ENCODE data around the gene MAML2. TPM values are rescaled to one million over a fixed set of nuclear protein-coding genes. Genes with fewer than 3 reads are reported as not detected.

MAML2 gene
- total and polyA plus RNA-seq, 2 of the 8 experiments (the other 6 are each of a cell fraction or from before 2014, with no cell fraction given), result 3.8 to 6.6 TPM

DNA sequence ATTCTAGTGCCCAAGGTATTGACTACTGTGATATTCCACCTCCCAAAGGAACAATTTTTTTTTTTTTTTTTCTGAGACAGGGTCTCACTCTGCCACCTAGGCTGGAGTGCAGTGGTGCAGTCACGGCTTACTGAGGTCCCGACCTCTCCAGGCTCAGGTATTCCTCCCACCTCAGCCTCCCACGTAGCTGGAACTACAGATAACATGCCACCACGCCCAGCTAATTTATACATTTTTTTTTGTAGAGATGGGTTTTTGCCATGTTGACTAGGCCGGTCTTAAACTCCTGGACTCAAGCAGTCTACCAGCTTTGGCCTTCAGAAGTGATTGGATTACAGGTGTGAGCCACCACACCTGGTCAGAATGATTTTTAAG, 33.4 kb downstream of the MAML2 start (continued):
- TF ChIP-seq, protein P1, sequence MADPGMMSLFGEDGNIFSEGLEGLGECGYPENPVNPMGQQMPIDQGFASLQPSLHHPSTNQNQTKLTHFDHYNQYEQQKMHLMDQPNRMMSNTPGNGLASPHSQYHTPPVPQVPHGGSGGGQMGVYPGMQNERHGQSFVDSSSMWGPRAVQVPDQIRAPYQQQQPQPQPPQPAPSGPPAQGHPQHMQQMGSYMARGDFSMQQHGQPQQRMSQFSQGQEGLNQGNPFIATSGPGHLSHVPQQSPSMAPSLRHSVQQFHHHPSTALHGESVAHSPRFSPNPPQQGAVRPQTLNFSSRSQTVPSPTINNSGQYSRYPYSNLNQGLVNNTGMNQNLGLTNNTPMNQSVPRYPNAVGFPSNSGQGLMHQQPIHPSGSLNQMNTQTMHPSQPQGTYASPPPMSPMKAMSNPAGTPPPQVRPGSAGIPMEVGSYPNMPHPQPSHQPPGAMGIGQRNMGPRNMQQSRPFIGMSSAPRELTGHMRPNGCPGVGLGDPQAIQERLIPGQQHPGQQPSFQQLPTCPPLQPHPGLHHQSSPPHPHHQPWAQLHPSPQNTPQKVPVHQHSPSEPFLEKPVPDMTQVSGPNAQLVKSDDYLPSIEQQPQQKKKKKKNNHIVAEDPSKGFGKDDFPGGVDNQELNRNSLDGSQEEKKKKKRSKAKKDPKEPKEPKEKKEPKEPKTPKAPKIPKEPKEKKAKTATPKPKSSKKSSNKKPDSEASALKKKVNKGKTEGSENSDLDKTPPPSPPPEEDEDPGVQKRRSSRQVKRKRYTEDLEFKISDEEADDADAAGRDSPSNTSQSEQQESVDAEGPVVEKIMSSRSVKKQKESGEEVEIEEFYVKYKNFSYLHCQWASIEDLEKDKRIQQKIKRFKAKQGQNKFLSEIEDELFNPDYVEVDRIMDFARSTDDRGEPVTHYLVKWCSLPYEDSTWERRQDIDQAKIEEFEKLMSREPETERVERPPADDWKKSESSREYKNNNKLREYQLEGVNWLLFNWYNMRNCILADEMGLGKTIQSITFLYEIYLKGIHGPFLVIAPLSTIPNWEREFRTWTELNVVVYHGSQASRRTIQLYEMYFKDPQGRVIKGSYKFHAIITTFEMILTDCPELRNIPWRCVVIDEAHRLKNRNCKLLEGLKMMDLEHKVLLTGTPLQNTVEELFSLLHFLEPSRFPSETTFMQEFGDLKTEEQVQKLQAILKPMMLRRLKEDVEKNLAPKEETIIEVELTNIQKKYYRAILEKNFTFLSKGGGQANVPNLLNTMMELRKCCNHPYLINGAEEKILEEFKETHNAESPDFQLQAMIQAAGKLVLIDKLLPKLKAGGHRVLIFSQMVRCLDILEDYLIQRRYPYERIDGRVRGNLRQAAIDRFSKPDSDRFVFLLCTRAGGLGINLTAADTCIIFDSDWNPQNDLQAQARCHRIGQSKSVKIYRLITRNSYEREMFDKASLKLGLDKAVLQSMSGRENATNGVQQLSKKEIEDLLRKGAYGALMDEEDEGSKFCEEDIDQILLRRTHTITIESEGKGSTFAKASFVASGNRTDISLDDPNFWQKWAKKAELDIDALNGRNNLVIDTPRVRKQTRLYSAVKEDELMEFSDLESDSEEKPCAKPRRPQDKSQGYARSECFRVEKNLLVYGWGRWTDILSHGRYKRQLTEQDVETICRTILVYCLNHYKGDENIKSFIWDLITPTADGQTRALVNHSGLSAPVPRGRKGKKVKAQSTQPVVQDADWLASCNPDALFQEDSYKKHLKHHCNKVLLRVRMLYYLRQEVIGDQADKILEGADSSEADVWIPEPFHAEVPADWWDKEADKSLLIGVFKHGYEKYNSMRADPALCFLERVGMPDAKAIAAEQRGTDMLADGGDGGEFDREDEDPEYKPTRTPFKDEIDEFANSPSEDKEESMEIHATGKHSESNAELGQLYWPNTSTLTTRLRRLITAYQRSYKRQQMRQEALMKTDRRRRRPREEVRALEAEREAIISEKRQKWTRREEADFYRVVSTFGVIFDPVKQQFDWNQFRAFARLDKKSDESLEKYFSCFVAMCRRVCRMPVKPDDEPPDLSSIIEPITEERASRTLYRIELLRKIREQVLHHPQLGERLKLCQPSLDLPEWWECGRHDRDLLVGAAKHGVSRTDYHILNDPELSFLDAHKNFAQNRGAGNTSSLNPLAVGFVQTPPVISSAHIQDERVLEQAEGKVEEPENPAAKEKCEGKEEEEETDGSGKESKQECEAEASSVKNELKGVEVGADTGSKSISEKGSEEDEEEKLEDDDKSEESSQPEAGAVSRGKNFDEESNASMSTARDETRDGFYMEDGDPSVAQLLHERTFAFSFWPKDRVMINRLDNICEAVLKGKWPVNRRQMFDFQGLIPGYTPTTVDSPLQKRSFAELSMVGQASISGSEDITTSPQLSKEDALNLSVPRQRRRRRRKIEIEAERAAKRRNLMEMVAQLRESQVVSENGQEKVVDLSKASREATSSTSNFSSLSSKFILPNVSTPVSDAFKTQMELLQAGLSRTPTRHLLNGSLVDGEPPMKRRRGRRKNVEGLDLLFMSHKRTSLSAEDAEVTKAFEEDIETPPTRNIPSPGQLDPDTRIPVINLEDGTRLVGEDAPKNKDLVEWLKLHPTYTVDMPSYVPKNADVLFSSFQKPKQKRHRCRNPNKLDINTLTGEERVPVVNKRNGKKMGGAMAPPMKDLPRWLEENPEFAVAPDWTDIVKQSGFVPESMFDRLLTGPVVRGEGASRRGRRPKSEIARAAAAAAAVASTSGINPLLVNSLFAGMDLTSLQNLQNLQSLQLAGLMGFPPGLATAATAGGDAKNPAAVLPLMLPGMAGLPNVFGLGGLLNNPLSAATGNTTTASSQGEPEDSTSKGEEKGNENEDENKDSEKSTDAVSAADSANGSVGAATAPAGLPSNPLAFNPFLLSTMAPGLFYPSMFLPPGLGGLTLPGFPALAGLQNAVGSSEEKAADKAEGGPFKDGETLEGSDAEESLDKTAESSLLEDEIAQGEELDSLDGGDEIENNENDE (IDR thresholded peaks at IDR 0.05; ENCODE audit: insufficient replicate concordance, low read length), result no peak
- no peak for TF ChIP-seq POLR2A (IDR thresholded peaks at IDR 0.05; ENCODE audit: control extremely low read depth in 1 of 2, low read depth in 2 of 2, low read length in 2 of 2)
- TF ChIP-seq CHD1 (IDR thresholded peaks at IDR 0.05; ENCODE audit: low read depth, low read length), result no peak
- TF ChIP-seq CTBP2 (IDR thresholded peaks at IDR 0.05; ENCODE audit: borderline replicate concordance, insufficient read depth, insufficient read length, low read length), result no peak
- TF ChIP-seq RNF2 (IDR thresholded peaks at IDR 0.05; ENCODE audit: borderline replicate concordance, low read depth, low read length, missing control alignments, poor library complexity, severe bottlenecking), result no peak
- no peak for TF ChIP-seq HDAC2 (IDR thresholded peaks at IDR 0.05; ENCODE audit: borderline replicate concordance in 1 of 2, low read depth in 2 of 2, low read length in 2 of 2)
- TF ChIP-seq SRF (IDR thresholded peaks at IDR 0.05; ENCODE audit: low read depth, low read length), result no peak
- TF ChIP-seq CEBPB (IDR thresholded peaks at IDR 0.05; ENCODE audit: low read depth, low read length), result no peak
- no peak for TF ChIP-seq JUN (IDR thresholded peaks at IDR 0.05; ENCODE audit: low read depth, low read length)
- no peak for TF ChIP-seq NRF1 (IDR thresholded peaks at IDR 0.05; ENCODE audit: low read depth, low read length)
